ENCODE results near the gene NDST3.

Gene NDST3

DNA sequence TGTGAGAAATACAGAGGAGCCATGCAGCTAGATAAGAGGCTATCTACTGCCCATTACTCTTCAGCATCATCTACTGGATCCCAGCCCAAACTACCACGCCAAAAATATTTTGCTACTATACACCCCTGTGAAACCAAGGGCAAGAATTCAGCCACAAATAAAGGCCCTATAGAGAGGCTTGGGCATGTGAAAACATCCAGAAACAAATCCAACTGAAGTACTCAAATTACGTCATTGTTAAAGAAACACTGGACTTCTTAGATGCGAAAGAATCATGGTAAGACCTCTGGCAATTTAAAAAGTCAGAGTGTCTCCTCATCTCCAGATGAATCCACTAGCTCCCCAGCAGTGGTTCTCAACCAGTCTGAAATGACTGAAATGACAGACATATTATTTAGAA is 12.8 kb downstream of the NDST3 start:
- H3K4me3 ChIP-seq (ENCODE audit: low read length), result no peak overlapping the region
- TF ChIP-seq EZH2phosphoT487 (IDR thresholded peaks at IDR 0.05; ENCODE audit: borderline replicate concordance, low read length), result no peak
- TF ChIP-seq, protein P1, sequence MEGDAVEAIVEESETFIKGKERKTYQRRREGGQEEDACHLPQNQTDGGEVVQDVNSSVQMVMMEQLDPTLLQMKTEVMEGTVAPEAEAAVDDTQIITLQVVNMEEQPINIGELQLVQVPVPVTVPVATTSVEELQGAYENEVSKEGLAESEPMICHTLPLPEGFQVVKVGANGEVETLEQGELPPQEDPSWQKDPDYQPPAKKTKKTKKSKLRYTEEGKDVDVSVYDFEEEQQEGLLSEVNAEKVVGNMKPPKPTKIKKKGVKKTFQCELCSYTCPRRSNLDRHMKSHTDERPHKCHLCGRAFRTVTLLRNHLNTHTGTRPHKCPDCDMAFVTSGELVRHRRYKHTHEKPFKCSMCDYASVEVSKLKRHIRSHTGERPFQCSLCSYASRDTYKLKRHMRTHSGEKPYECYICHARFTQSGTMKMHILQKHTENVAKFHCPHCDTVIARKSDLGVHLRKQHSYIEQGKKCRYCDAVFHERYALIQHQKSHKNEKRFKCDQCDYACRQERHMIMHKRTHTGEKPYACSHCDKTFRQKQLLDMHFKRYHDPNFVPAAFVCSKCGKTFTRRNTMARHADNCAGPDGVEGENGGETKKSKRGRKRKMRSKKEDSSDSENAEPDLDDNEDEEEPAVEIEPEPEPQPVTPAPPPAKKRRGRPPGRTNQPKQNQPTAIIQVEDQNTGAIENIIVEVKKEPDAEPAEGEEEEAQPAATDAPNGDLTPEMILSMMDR (IDR thresholded peaks at IDR 0.05; ENCODE audit: low read depth, low read length, poor library complexity, severe bottlenecking), result no peak

DNA sequence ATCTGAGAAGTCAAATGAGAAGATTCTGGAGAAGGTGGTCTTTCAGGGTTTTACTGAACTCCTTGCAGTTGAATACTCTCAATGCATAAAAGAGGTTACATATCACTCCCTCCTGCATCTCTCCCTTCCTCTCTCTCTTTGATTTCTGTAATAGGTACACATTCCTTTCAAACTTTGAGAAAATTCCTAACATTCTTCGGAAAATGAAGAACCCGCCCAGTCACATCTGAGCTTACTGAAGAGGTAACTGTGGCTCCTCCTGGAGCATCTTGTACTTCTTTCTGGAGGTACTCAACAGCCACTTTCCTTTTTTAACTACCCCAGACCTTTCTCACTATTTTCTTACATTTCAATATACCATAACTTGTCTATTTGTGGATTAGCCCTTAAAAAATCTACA is 24.7 kb downstream of the NDST3 start:
- H4K20me1 ChIP-seq (ENCODE audit: control insufficient read depth, insufficient read depth, low read depth, low read length), result no peaks in the 10 kb centered on the region
- H3K27me3 ChIP-seq (ENCODE audit: control insufficient read depth, low read length), result no peaks in the 10 kb centered on the region
- H3K79me2 ChIP-seq (ENCODE audit: control insufficient read depth, low read length), result no peaks in the 10 kb centered on the region
- H3K4me1 ChIP-seq (ENCODE audit: control insufficient read depth, low read length), result no peaks in the 10 kb centered on the region
- no peak overlapping the region for H3K4me2 ChIP-seq (ENCODE audit: low read length)
- TF ChIP-seq EZH2phosphoT487 (IDR thresholded peaks at IDR 0.05; ENCODE audit: borderline replicate concordance, low read length), result no peak
- TF ChIP-seq, protein P1 (IDR thresholded peaks at IDR 0.05; ENCODE audit: low read depth, low read length, poor library complexity, severe bottlenecking), result no peak
- H3K4me3 ChIP-seq (ENCODE audit: low read length), result no peak overlapping the region
- H3K9me2 ChIP-seq (replicated peaks; ENCODE audit: control insufficient read depth, low read length), result no peaks in the 10 kb centered on the region
- H3K9me3 ChIP-seq (ENCODE audit: control insufficient read depth, insufficient read depth, low read length), result no peaks in the 10 kb centered on the region
- no peak overlapping the region for H3K27ac ChIP-seq (ENCODE audit: low read depth, low read length)
- no peaks in the 10 kb centered on the region for H3F3A ChIP-seq (ENCODE audit: control insufficient read depth, insufficient read depth)
- H3K36me3 ChIP-seq (ENCODE audit: control insufficient read depth, low read length), result no peaks in the 10 kb centered on the region

More for the DNA sequence above, 12.8 kb downstream of the NDST3 start:
- Histone ChIP-seq H3F3A (ENCODE audit: control insufficient read depth, insufficient read depth) (no peaks in the 10 kb centered on the region), H3K79me2 (ENCODE audit: control insufficient read depth, low read length) (no peaks in the 10 kb centered on the region), H3K27me3 (ENCODE audit: control insufficient read depth, low read length) (no peaks in the 10 kb centered on the region), H3K4me2 (ENCODE audit: low read length) (no peak overlapping the region), H3K4me1 (ENCODE audit: control insufficient read depth, low read length) (no peaks in the 10 kb centered on the region), H3K9me3 (ENCODE audit: control insufficient read depth, insufficient read depth, low read length) (no peaks in the 10 kb centered on the region), H3K27ac (ENCODE audit: low read depth, low read length) (no peak overlapping the region), H3K36me3 (ENCODE audit: control insufficient read depth, low read length) (no peaks in the 10 kb centered on the region), H4K20me1 (ENCODE audit: control insufficient read depth, insufficient read depth, low read depth, low read length) (no peaks in the 10 kb centered on the region), H3K9me2 (replicated peaks; ENCODE audit: control insufficient read depth, low read length) (no peaks in the 10 kb centered on the region)

DNA sequence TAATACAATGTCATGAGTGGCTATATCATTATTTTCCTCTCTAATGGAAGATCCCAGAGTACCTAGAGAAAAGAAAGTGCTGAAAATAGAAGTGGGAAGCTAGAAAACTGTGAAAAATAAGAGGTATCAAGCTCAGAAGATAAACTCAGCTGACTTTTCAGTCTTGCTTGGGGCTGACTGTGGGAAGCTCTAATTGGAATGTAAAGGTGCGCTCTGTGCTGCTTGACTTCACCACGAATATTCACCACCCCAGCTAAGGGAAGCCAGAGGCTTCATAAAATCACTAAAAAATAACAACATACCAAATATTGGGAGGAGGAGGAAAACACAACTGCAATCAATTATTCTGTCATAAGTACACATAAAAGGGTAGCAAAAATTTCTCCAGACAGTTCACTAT is 25.1 kb downstream of the NDST3 start:
- Histone ChIP-seq H3K27me3 (ENCODE audit: control insufficient read depth, low read length) (no peaks in the 10 kb centered on the region), H3K4me2 (ENCODE audit: low read length) (no peak overlapping the region), H4K20me1 (ENCODE audit: control insufficient read depth, insufficient read depth, low read depth, low read length) (no peaks in the 10 kb centered on the region), H3F3A (ENCODE audit: control insufficient read depth, insufficient read depth) (no peaks in the 10 kb centered on the region), H3K79me2 (ENCODE audit: control insufficient read depth, low read length) (no peaks in the 10 kb centered on the region), H3K36me3 (ENCODE audit: control insufficient read depth, low read length) (no peaks in the 10 kb centered on the region), H3K27ac (ENCODE audit: low read depth, low read length) (no peak overlapping the region), H3K4me3 (ENCODE audit: low read length) (no peak overlapping the region), H3K9me2 (replicated peaks; ENCODE audit: control insufficient read depth, low read length) (no peaks in the 10 kb centered on the region), H3K4me1 (ENCODE audit: control insufficient read depth, low read length) (no peaks in the 10 kb centered on the region), H3K9me3 (ENCODE audit: control insufficient read depth, insufficient read depth, low read length) (no peaks in the 10 kb centered on the region)
- TF ChIP-seq EZH2phosphoT487 (IDR thresholded peaks at IDR 0.05; ENCODE audit: borderline replicate concordance, low read length), result no peak
- TF ChIP-seq, protein P1 (IDR thresholded peaks at IDR 0.05; ENCODE audit: low read depth, low read length, poor library complexity, severe bottlenecking), result no peak
